ENCODE data around the gene UNK.

The UNK gene

GRCh38 chr17:75784473-75785015 is at the start of gene UNK:
Gene UNK (plus strand): TSS chr17:75784806. CDS start chr17:75784881, 75 bp downstream.
- peak; percentile 100 for DNase-seq

DNA sequence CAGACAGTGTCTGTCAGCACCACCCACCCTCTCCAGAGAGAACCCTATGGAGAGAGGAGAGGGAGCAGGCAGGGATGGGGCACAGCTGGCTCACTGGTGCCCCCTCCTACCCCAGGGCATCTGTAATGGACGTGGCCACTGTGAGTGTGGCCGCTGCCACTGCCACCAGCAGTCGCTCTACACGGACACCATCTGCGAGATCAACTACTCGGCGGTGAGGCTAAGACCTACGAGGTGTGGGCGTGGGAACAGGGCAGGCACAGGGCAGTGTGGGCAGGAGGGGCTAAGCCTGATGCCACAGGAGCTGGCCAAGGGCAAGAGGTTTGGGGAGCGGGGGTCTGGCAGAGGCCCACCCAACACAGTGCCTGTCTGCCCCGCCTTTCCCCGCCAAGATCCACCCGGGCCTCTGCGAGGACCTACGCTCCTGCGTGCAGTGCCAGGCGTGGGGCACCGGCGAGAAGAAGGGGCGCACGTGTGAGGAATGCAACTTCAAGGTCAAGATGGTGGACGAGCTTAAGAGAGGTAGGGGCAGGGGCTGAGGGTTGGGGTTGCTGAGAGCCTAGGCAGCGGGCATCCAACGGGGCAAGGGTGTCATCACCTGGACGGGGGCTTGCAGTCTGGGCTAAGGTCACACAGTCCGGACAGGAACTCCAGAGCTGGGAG is 48.3 kb upstream of the UNK start:
- no peak for DNase-seq

DNA sequence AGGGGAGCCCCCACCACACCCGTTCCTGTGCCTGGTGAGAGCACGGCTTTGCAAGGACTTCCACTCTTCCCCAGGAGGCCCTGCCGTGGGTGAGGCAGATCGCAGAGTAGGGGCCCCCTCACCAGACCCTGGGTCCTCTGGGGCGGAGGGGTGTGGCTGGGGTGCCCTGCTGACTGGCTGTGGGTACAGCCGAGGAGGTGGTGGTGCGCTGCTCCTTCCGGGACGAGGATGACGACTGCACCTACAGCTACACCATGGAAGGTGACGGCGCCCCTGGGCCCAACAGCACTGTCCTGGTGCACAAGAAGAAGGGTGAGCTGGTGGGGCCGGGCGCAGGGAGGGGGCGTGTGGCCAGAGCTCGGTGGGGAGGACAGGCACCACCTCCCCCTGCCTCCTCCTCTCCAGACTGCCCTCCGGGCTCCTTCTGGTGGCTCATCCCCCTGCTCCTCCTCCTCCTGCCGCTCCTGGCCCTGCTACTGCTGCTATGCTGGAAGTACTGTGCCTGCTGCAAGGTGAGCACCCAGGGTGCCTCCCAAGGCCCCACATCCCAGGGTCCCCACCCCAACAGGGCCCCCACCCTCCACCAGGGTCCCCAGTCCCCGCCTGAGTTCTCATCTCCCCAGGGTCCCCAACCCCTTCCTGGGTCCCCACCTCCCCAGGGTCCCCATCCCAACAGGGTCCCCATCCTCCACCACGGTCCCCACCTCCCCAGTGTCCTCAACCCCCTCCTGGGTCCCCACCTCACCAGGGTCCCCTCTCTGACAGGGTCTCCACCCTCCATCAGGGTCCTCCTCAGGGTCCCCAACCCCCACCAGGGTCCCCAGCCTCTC is 47.3 kb upstream of the UNK start:
- DNase-seq, result no peak

DNA sequence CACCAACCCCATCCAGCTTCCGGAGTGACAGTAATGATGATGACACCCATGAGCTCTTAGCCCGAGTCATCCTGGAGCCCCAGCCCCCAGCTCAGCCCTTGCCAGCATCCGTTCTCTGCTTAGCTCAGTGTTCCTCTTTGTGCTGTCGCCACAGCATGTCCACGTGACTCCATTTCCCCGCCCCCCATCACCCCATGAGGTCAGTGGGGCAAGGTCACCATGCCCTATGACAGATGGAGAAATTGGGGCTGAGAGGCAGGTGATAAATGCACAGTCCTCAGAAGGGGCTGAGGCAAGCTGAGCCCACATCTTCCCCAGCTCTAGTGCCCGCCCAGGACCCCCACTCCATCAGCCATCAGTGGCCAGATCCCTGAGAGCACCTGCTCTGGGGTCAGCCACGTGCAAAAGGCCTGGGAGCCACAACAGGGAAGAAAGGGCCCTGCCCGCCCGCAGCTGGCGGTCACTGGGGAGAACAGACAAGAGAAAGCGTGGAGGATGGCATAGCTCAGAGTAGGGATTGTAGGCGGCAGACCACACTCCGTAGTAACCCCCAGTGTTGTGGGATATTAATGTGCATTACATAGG is 46.3 kb upstream of the UNK start:
- DNase-seq, result no peak

- no peak for DNase-seq
Observed at GRCh38 chr17:75739174-75739573, 45.4 kb upstream of the UNK start.

GRCh38 chr17:75739801-75740200 is 44.8 kb upstream of the UNK start:
- DNase-seq, result no peak

DNA sequence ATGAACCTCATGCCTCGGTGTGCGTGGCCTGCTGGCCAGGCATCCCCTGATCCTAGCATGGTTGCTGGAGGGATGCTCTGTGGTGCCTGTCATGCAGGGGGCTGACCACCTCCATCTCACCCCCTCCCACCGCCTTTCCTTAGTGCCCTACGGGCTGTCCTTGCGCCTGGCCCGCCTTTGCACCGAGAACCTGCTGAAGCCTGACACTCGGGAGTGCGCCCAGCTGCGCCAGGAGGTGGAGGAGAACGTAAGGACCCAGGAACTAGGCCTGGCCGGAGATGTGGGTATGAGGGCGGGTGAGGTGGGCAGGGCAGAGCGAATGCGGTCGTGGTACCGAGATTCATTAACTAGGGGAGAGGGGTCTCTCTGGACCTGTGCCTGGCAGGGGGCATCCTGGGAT is 44.4 kb upstream of the UNK start:
- no peak for DNase-seq

DNA sequence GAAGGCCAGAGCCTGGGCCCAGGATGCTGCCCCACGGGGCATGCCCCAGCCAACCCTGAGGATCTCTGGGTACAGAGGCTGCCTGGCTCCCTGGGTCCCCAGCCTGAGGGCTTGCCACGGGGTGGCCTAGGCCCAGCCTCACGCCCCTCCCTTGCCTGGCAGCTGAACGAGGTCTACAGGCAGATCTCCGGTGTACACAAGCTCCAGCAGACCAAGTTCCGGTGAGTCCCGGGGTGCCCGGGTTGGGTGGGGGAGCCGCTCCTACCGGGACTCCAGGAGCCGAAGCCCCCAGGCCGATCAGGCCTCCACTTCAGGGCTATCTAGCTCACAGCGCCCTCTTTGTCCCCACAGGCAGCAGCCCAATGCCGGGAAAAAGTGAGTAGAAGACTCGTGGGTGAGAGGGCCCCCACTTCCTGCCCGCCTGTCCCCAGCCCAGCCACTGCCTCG is 44.0 kb upstream of the UNK start:
- no peak for DNase-seq

GRCh38 chr17:75742337-75742736 is 42.3 kb upstream of the UNK start:
- DNase-seq, result no peak

GRCh38 chr17:75743625-75744206 is 40.9 kb upstream of the UNK start:
- DNase-seq, result no peak

GRCh38 chr17:75748706-75749105 is 35.9 kb upstream of the UNK start:
- no peak for DNase-seq

DNA sequence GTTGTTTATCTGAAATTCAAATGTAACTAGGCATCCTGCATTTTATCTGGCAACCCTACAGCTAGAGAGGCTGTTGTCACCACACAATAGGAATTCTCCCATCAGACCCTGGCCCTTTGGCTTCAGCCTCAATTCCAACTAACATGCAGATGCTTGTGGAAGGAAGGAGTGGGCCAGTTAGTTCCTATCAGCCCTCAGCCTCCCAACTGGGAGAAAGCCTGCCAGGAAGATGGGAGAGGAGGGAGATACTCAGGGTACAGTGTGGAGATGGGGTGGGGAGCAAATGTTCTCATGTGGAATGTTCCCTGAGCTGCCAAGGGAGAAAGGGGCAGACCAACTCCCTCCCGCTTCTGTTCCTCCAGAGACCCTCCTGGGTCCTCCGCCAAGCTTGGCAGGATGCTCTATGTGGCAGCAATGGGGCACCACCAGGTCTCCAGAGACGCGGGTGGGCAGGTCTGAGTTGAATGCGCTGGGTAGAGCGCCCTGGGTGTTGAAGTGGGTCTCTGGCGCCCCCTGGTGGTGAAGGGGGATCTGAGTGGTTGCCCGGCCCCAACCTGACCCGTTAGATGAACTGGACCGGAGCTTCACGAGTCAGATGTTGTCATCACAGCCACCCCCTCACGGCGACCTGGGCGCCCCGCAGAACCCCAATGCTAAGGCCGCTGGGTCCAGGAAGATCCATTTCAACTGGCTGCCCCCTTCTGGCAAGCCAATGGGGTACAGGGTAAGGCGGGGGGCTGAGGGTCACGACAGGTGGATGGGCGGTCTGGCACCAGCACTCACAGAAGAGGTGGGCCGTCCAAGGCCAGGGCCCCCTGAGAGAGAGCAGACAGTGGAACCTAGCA is 34.8 kb upstream of the UNK start:
- DNase-seq, result peak; percentile 55

- no peak for DNase-seq
Observed at GRCh38 chr17:75750661-75751423, 33.8 kb upstream of the UNK start.

GRCh38 chr17:75751676-75752404 is 32.8 kb upstream of the UNK start:
- DNase-seq, result no peak

GRCh38 chr17:75752405-75752709 is 32.2 kb upstream of the UNK start:
- DNase-seq, result no peak

DNA sequence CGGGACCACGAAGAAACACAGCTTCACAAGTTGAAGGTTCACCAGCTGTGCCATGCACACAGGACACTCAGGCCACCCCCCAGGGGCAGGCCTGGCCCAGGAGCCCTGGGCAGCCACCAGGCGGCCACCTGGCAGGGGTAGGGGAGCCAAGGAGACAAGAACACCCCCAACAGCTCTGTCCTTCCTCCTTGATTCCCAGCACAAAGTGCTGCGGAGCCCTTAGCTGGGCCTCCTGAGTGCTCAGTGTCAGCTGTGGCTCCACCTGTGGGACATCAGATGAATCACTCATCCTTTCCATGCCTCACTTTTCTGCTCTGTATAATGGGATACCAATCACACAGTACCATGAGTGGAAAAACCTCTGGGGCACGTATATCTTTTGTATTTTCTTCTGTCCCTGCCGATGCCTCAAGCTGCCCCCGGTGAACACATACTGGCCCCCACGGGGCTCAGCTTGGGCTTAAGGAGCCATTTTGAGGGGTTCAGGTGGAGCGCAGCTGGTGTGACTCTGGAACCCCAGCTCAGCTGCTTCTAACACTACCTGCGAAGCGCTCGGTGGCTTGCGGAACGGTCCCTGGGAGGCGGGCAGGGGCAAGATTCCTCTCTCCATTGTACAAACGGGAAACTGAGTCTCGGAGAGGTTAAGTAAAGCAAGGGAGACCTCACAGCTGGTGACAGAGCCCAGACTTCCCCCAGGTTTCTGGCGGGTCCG is 31.6 kb upstream of the UNK start:
- no peak for DNase-seq

- no peak for DNase-seq
Observed at GRCh38 chr17:75753514-75754377, 30.9 kb upstream of the UNK start.

DNA sequence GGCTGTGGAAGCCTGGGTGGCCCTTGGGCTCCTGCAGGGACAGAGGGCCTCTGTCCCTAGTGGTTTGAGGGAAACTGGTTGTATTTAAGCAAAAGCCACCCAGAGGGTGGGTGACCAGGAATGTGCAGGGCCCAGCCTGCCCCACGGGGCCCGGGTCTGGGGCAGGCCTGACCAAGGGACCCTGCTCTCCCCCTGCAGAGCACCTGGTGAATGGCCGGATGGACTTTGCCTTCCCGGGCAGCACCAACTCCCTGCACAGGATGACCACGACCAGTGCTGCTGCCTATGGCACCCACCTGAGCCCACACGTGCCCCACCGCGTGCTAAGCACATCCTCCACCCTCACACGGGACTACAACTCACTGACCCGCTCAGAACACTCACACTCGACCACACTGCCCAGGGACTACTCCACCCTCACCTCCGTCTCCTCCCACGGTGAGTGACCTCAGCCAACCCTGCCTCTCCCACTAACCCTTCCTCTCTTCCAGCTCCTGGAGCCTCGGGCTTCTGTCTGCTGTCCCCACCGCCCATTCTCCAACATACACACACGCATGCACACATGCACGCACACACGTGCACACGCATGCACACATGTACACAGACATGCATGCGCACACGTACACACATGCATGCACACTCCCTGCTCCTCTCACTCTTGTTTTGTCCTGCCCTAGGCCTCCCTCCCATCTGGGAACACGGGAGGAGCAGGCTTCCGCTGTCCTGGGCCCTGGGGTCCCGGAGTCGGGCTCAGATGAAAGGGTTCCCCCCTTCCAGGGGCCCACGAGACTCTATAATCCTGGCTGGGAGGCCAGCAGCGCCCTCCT is 30.0 kb upstream of the UNK start:
- no peak for DNase-seq
